Neural progenitor cell (in vitro differentiated cells): Measurements from ENCODE around the gene PLEKHG4.

Experiments used
- CTCF ChIP-seq: fragments of 200-600 bp; sonication (generic); IDR thresholded peaks from 2 replicates; pipeline ENCODE4 v1.5.1; 2017; ENCODE audit warnings: antibody characterized with exemption, mild to moderate bottlenecking
- EZH2 ChIP-seq: fragments of 200-600 bp; sonication (generic); IDR thresholded peaks from 2 replicates; pipeline ENCODE4 v1.6.1; 2017; ENCODE audit warnings: antibody characterized with exemption, mild to moderate bottlenecking, moderate library complexity
- EZH2phosphoT487 ChIP-seq: fragments of 200-600 bp; sonication (generic); IDR thresholded peaks from 2 replicates; pipeline ENCODE4 v1.6.1; 2017; ENCODE audit warnings: antibody characterized with exemption

- TF ChIP-seq CTCF (no peak), EZH2 (no peak), EZH2phosphoT487 (no peak)
These were observed 32.6 kb upstream of the PLEKHG4 start for GRCh38 chr16:67246756-67247191.
